ENCODE data around the gene EEA1.

GRCh38 chr12:92784356-92784755 is 144.7 kb downstream of the EEA1 start:
- TF ChIP-seq CTCF (IDR thresholded peaks at IDR 0.05) (no peak), EZH2 (IDR thresholded peaks at IDR 0.05) (no peak)

Data from neural progenitor cell (in vitro differentiated cells).